Measurements from ENCODE around the gene FBLN5.
"Not testable (repeated sequence)": the region's sequence is repeated elsewhere in the genome, so short reads cannot be mapped to it uniquely, and the experiment has no call there.

The FBLN5 gene

DNA sequence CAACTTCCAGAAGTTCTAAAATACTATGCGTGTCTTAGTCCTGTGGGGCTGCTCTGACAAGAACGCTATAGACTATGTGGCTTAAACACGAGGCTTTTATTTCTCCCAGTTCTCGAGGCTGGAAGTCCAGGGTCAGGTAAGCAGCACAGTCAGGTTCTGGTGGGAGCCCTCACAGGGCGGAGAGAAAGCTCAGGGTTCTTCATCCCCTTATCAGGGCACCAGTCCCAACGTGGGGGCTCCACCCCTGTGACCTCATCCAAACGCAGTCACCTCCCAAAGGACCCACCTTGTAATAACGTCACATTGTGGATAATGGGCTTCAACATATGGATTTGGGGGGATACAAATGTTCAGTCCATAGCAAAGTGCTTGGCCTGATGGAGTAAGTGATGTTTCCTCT, 43.0 kb downstream of the FBLN5 start:
- DNase-seq, result no peak

DNA sequence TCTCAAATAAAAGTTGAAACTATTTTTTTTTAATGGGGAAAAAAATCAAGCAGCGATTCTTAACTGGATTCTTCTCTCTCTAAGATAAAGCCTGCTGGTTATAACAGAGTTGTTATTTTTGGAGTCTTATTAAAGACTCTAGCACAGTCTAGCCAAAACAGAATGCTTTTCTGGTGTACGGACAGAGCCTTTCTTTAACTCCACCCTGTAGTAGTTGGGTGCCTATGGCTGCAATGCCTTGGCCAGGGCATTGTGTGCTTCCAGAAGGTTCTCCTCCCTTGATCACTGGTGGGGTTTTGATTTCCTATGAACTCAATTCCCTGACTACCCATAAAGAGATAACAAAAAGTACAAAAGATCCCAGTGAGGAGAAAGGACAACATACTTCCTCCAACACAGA, 44.4 kb downstream of the FBLN5 start:
- no peak for DNase-seq

DNA sequence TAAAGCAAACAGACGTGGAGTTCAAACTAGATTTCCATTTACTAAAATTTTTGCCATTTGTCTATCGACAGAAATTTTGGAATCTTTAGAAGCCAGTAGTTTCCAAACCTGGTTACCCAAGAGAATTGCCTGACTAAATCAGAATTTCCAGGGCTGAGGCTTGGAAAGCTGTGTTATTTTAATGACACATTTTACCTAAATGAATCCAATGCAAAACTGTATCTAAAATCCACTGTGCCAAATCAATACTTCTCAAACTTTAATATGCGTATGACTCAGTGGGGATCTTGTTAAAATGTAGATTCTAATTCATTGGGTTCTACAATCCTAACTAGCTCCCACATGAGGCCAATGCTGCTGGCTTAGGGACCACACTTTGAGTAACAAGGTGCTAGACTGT, 45.2 kb downstream of the FBLN5 start:
- no peak for DNase-seq

DNA sequence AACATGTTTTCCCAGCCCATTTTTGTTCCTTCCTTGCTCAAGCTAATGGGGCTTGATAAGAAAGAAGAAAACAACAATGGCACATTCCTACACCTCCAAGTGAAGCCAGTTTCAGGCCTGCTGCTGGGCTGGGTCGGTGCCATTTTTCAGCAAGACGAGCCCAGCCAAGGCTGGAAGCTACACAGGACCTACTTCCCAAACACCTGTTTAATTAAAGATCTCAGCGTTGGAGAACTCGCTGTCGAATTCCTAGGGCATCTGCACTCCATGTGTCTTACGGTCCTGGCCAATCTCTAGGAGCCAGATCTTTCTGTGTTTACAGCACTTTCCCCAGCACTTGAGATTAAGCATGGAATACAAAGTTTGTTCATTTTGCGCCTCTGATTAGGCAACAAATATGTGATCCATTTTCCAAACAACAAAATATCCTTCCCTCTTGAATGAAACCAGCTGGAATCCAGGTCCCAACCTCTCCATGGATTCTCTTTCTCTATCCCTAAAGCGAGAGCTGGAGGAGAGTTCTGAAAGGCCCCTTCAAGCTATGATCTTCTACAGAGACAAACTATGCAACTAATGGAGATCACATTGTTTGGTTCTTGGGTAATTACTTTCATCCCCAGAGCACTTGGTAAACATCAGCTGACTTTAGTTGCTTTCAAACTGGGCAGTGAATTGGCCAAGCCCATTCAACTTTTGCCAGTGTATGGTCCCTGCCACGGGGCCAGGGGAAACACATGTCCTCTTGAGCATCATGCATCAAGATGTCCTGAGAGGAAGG, 45.9 kb downstream of the FBLN5 start:
- no peak for DNase-seq

DNA sequence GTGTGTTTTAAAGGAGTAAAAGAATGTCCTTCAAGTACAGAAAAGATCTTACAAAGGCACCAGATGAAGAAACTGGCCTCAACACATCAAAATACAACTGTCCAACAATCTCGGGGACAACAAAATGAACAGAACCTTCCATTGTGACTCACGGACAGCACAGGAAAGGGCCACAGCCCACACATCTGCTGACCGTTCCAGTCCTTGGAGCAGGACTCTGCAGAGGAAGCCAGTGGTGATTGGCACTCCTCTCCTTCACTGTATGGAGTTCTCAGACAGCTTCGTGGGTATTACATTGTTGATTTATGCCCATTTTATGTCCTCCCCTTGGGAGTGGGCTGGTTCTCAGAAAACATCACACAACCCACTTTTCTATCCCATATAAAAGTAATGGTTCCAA, 47.7 kb downstream of the FBLN5 start:
- no peak for DNase-seq

DNA sequence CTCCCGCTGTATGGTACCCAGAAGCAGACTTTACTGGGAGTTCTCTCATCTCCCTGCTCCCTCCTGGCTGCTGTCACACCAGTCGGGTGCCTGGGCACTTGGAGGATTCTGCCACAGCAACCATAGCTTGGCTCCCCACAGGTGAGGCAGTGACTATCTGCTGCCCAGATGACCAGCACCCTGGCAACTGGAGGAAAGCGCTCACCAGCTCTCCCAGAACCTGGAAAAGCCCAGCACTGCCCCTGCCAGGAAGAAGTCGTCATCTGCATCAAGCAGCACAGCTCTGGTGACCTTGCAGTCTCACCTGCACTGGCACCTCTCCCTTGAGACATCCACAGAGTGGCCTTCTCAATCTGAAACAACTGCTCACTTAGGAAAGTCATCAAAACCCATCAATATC, 48.3 kb downstream of the FBLN5 start:
- DNase-seq, result peak; percentile 11

DNA sequence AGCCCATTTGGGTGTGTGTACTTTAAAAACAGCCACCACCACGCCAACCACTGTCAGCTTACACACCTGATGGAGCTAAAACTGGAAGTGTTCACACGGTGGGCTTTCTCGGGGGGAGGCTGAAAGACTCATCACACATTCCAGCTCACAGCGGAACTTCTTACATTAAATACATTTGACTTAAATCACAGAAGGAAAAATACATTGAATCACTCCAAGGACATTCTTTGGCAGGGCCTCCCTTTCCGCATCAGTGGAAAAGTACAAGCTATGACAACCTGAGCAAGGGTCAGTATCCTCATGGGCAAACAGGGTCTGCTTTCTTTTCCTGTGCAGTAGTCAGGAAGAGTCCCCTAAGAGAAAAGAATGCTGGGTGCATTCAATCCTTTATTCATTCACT, 49.1 kb downstream of the FBLN5 start:
- DNase-seq, result no peak

DNA sequence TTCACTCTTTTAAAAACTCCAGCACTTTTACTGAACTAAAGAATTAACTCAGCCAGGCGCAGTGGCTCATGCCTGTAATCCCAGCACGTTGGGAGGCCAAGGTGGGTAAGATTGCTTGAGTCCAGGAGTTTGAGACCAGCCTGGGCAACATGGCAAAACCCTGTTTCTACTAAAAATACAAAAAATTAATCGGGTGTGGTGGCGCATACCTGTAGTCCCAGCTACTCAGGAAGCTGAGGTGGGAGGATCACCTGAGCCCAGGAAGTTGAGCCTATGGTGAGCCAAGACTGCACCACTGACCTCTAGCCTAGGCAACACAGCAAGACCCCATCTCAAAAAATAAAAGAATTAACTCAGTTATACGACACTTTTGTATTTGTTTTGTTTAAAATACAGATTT, 49.8 kb downstream of the FBLN5 start:
- DNase-seq, result not testable (repeated sequence)

DNA sequence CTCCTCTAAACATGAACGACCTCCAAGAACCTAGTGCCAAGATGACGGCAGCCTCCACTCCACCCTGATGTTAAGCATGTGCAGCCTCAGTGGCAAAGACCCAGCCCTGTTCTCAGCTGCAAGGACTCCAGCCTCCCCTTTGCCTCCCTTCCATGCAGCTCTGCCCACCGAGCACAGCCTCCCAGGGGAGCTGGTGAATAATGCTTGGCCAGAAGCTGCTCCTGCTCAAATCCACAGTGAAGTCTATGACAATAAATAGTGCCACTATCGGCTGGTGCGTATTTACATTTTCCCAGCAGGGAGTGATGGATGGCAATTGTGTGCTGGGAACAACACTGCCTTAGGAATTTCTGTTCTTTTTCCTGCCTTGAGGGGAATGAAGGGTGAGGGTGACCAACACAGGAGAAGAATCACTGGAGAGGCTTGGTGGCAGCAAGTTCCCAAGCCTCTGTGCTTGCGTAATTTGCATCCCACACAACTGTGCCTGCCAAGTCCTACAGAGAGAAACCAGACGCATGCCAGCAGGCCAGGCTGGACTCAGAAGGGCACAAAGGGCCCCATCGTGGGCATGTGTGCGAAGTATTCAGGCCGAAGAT, 50.3 kb downstream of the FBLN5 start:
- no peak for DNase-seq

DNA sequence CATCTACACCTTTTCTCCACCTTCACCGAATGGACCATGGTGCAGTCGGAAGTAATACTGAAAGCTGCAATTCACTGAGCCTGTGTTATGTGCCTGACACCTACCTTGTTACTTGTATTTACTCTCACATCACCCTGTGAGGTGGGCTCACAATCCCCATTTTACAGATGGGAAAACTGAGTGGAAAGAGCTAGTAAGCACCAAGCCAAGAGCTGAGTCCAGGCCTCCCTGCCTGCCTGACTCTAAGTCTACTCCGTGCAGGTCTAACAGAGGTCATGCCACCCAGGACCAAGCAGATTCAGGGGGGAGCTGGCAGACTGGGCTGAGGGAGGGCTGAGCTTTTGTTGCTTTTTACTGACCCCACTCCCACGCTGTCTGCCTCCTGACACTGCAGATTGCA, 51.1 kb downstream of the FBLN5 start:
- DNase-seq, result no peak

DNA sequence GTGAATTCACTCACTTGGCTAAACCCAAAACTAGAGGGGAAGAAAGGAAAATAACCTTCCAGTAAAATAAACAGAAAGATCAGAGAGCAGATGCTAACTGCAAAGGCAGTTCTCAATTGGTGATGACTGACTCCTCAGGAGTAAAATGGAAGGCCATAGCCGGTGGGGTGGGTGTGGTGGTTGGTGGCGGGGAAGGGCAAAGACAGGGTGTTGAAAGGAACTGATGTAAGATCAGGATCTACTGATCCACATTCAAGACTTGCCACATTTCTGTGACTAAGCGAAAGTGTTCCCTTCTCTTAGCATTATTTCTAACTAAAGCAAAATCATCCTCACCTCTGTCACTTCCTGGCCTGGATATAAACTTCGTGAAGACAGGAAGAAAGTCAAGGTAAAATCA, 53.8 kb downstream of the FBLN5 start:
- DNase-seq, result no peak

DNA sequence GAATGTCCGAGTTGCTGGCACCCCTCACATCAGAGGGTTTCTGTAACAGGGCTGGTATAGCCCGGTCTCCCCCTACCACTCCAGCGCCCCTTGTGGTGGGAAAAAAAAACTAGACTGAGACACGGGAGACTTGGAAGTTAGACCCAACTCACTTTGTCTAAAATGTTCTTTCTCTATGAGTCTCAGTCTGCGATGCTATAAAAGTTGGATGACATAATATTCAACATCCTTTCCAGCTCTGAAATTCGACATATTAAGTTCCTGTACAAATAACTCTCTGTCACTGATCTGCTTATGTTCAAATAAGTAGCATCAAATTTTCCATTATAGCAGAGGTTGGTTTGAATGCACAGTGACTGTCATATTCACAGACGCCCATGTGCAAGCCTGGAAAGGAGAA, 54.5 kb downstream of the FBLN5 start:
- peak; percentile 20 for DNase-seq

DNA sequence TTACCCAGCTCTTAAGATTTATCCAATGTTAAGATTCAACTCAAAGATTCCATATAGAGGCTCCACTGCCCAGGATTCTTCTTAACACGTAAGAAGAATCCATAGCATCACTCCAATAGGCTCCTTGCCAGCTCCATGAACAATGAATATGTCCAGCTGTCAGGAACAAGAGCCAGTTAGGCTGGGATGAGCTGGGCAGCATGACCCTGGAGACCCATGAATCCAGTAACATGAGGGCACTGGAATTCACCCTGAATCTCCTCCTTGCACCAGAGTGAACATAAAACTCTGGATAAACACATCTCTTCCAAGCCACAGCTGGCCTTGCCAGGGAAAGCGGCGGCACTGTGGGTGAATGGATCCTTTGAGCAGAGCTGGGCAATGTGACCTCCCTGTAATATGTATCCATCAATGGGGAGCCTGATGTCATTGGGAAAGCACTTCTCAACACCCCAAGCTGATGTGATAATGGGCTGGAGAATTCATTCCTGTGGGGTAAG, 55.7 kb downstream of the FBLN5 start:
- DNase-seq, result no peak

DNA sequence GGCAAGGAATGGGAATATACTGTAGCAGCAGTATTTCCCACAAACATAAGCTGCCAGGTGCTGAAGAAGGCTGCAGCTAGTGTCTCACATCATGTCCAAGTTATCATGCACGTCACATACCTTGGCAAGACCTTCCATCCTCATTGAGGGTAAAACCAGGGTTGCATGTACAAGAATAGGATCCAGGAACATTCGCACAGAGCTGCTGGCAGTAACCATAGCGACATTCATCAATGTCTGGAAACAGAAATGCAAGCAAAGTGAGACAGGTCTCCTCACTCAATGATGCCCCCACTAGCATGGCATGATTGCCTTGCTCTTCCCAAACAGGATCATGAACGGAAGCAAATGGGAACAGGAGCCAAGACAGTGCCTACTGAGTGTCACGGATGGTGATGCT, 56.4 kb downstream of the FBLN5 start:
- DNase-seq, result no peak

DNA sequence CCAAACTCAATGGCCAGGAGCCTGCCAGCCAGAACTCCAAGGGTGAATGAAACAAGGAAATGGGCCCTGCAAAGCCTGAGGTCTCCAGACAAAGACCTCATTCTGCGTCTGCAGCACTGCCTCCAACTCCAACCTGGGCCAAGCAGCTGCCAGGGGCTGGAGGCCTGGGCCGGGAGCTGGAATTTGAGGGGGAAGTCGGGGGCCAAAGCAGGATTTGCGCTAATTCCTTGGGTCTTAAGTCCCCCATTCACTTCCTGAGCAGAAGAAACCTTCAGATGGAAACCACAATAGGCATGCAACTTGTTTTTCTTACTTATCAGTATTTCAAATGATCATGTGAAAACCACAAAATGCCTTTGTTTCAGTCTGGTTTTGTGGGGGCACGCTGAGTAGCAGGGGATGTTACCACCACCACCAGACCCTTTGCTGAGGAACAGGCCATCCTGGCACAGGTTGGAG, 57.2 kb downstream of the FBLN5 start:
- no peak for DNase-seq

DNA sequence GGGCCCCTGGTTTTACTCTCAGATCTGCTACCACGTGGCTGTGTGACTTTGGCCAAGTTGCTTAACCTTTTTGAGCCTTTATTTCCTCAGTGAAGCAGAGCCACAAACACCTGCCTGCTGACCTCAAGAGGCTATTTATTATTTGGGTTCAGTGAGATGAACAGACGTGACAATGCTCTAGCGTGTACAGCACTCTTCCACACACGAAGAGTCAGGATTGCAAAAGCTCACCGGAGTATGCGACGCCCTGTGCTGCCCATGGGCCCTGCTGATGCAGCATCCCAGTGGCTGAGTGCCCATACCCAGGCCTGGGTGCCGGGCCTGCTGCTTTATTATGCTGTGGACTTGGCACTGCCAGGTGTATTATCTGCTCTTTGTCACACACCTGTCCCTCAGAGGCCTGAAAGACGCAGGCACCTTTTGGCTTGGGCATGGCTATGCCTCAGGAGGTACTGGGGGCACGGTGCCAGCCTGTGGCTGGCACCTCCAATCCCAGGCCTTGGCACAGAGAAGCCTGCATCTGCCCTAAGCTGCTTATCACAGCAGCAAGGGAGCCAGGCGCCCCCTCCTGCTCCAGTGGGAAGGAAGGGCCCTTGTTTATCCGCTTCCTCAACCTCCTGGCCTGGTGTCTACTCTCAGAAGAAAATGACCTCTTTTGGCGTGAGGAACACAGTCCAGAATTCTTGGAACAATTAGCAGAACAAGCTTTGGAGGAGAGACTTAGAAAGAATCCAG, 57.9 kb downstream of the FBLN5 start:
- DNase-seq, result no peak

DNA sequence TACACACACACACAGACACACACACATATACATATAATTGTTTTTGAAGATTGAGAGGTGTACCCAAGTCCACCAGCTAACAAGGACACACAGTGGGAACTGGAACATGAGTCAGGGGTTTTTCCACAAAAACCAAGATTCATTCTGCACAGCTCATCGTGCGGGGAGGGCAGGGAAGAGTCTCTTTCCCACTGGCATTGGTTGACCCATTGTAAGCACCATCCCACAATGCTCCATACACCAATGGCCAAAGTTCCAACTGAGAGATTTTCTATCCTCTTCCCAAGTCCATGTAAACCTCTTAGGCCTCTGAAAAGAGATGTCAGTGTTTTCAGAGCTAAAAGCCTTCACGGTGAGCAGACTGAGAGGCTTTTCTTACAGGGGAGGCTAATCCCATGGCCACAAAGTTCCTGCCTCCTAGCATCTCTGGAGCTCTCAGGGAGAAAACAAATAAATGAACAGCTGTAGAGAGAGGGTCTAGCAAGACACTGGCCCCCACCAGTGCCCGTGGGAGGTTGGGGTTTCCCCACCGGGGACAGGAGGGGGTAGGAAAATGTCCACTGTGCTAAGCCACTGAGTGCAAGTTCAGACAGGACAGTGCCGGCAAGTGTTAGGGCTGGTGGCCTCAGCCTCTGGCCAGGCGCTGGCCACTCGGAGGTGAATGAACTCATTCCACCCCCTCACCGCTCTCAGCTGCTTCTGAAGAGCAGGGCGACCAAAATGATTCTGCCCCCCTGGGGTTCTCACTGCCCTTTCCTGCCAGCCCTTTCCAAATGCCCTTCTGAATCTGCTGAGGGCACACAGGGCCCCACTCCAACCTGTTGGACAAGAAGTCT, 58.6 kb downstream of the FBLN5 start:
- DNase-seq, result no peak

DNA sequence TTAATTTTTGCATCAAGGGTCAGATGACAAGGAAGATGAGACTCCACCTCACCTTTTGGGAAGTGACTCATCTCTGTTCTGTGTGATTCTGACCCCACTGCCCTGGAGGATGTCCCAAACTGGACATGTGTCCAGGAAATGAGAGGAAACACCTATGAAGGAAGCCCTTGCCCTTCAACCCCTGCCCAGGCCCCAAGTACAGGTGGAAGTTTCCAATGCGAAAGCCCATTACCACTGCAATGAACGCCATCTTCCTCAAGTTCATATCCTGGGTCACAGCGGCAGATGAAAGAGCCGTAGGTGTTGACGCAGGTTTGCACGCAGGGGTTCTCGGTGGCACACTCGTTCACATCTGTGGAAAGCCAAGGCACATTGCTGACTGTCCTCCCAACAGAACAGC, 60.5 kb downstream of the FBLN5 start:
- no peak for DNase-seq

DNA sequence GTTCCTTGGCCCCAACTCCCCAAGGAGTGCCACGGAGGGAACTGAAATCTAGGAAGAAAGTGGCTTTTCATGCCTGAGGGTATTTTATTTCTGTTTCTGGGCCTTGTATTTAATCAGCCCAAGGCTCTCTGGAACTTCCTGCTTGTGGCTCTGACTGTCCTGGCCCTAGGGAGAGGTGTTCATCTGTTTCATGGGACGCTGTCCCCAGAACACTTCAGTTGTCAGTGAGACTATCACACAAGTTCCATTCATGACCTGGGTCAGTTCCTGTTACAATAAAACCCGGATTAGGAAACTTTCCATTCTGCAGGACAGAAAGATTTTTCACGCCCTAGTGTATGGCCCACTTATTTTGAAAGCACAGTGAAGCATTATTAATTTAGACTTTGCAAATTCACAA, 61.7 kb downstream of the FBLN5 start:
- no peak for DNase-seq

DNA sequence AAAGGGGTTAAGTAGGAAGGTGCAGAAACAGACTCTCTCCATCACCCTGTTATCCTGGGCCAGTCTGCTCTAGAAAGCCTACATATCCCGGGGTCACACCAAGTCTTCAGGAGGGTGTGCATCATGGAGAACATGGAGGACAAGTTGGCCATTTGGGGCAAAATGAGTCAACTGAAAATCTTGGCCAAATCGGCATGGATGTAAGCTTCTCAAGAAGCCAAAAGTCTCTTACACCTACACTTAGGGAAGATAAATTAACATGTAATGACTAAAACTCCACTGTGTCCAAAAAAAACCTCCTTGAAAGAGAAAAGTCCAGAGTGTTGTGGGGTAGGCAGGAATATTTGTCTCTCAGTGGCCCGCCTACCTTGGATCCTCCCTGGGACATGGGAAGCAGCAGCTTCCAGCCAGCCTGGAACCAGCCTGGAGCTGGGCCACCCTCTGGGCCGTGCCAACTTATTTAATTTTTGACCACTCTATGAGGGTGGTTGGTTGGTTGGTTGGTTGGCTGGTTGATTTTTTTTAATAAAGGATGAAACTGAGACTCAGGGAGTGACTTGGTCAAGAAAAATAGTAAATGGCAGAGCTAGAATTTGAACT, 62.3 kb downstream of the FBLN5 start:
- no peak for DNase-seq

DNA sequence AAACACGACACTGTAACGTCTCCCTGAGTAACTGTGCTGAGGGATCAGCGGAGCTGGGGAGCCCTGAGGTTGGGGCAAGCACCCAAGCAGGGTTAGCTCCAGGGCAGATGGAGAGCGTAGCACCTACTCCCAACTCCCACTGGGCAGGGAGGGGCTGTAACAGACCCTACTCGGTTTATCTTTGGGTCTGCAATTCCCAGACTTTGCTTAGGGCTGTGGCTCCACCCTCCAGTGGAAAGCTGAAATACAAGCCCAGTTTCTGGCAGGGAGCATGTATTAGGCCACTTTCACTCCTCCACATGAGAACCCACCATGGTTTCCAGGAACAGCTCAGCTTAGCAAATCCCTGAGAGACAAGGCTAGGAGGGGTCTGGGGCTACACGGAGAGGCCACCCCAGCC, 62.8 kb downstream of the FBLN5 start:
- no peak for DNase-seq

DNA sequence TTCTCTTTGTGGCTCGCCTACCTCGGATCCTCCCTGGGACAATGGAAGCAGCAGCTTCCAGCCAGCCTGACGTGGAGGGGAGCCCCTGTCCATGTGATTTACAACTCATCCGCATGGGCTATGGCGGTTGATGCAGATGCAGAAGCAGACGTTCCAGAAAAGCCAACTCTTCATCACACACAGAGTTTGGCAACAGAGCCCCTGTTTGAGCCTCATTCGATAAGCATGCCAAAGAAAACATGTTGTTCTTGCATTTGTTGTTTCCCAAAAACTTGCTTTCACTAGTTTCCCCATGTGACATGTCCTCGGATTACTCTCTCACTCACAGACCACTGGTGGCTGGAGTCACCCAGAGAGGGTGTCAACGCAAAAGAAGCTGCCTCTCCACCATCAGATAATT, 63.7 kb downstream of the FBLN5 start:
- DNase-seq, result no peak

DNA sequence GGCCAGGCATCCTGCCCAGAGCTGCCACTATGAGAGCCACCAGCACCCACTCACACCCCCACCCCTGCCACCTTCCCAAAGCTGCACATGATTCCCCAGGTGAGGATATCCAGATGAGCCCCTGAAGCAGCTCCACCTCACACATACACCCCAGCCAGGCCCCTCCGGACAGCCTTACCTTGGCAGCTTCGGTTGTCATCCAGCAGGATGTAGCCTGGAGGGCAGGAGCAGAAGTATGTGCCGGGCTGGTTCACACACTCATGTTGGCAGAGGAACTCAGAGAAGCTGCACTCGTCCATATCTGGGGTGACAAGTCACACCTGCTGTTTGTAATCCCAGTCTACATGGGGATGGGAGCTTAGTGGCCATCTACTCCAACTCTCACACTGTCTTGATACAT, 64.7 kb downstream of the FBLN5 start:
- DNase-seq, result no peak

Measured in activated CD4-positive, alpha-beta T cell treated with anti-CD3 and anti-CD28 coated beads, Interleukin-2, amount 50 U/mL, for 1 hour (primary cell).